Left renal pelvis (tissue), 4 donors: Measurements from ENCODE around the gene GPHB5. TPM values are rescaled to one million over a fixed set of nuclear protein-coding genes. Genes with fewer than 3 reads are reported as not detected.
"Not testable (repeated sequence)": the region's sequence is repeated elsewhere in the genome, so short reads cannot be mapped to it uniquely, and the experiment has no call there.

Source experiments
- DNase-seq, 4 donors: peaks; one replicate each; pipeline ENCODE4 v3.0.0-alpha.2; 2013; ENCODE audit warnings: low read depth in 4 of 4, low spot score in 3 of 4
- polyA plus RNA-seq, 4 donors: library from polyadenylated mRNA; unstranded; fragments of 120-200 nt; gene quantifications; one replicate each; pipeline ENCODE4 v1.2.1, GENCODE V29; 2013; ENCODE audit not compliant: insufficient read length in 4 of 4

Gene GPHB5
- polyA plus RNA-seq: not detected

GRCh38 chr14:63318835-63319234, at the start of gene GPHB5:
GPHB5 (minus strand) TSS chr14:63318935; CDS start chr14:63317849, 1,086 bp downstream.
- DNase-seq: no peak

GRCh38 chr14:63367742-63368364, 49.1 kb upstream of the GPHB5 start:
- no peak for DNase-seq

- DNase-seq: peak in 1 of 4 donors; percentile 11
Measured at GRCh38 chr14:63362389-63362819, 43.7 kb upstream of the GPHB5 start.

GRCh38 chr14:63361790-63362189, 43.1 kb upstream of the GPHB5 start:
- no peak for DNase-seq

GRCh38 chr14:63357841-63358240, 39.1 kb upstream of the GPHB5 start:
- DNase-seq: no peak

- no peak for DNase-seq
Measured at GRCh38 chr14:63345826-63346225, 27.1 kb upstream of the GPHB5 start.

- no peak for DNase-seq
Measured at GRCh38 chr14:63344336-63344735, 25.6 kb upstream of the GPHB5 start.

GRCh38 chr14:63343878-63344277, 25.1 kb upstream of the GPHB5 start:
- no peak for DNase-seq

GRCh38 chr14:63342371-63342770, 23.6 kb upstream of the GPHB5 start:
- DNase-seq: no peak

- no peak for DNase-seq
Measured at GRCh38 chr14:63328787-63329737, 10.3 kb upstream of the GPHB5 start.

GRCh38 chr14:63326840-63327239, 8.1 kb upstream of the GPHB5 start:
- no peak for DNase-seq

GRCh38 chr14:63322897-63323573, 4.3 kb upstream of the GPHB5 start:
- DNase-seq: no peak

- no peak for DNase-seq
Measured at GRCh38 chr14:63322472-63322871, 3.7 kb upstream of the GPHB5 start.

GRCh38 chr14:63308723-63309317, 9.9 kb downstream of the GPHB5 start:
- DNase-seq: no peak

GRCh38 chr14:63304429-63304828, 14.3 kb downstream of the GPHB5 start:
- DNase-seq: not testable (repeated sequence)

GRCh38 chr14:63301891-63302534, 16.7 kb downstream of the GPHB5 start:
- DNase-seq: no peak

GRCh38 chr14:63300854-63301253, 17.9 kb downstream of the GPHB5 start:
- DNase-seq: no peak

- no peak for DNase-seq
Measured at GRCh38 chr14:63299351-63300110, 19.2 kb downstream of the GPHB5 start.

GRCh38 chr14:63297372-63298063, 21.2 kb downstream of the GPHB5 start:
- no peak for DNase-seq
